Prostate gland (tissue), 2 donors: Measurements from ENCODE around the gene ZNF85.

ENCODE experiments used
- CTCF ChIP-seq, 4 experiments: fragments of 200-600 bp in 2 of 4; fragments of 450-650 bp in 2 of 4; sonication (generic) in 2 of 4; IDR thresholded peaks; 1 replicate in 3 of 4; 2 replicates in 1 of 4; pipeline ENCODE4 v1.5.1; 2016 to 2019; ENCODE audit warnings: antibody characterized with exemption in 4 of 4, mild to moderate bottlenecking in 2 of 4, moderate library complexity in 2 of 4
- POLR2A ChIP-seq: fragments of 450-650 bp; IDR thresholded peaks from one replicate; pipeline ENCODE4 v1.6.1; 2016; ENCODE audit warnings: antibody characterized with exemption, mild to moderate bottlenecking

- TF ChIP-seq CTCF (IDR thresholded peaks at IDR 0.05) (no peak), POLR2A (no peak)
Observed at GRCh38 chr19:20879501-20879900, 43.5 kb upstream of the ZNF85 start.
